ENCODE data around the gene ELF2. TPM values are rescaled to one million over a fixed set of nuclear protein-coding genes. Genes with fewer than 3 reads are reported as not detected.

Gene ELF2
- polyA plus RNA-seq, 1 donor from 2014 or later = 105 TPM

DNA sequence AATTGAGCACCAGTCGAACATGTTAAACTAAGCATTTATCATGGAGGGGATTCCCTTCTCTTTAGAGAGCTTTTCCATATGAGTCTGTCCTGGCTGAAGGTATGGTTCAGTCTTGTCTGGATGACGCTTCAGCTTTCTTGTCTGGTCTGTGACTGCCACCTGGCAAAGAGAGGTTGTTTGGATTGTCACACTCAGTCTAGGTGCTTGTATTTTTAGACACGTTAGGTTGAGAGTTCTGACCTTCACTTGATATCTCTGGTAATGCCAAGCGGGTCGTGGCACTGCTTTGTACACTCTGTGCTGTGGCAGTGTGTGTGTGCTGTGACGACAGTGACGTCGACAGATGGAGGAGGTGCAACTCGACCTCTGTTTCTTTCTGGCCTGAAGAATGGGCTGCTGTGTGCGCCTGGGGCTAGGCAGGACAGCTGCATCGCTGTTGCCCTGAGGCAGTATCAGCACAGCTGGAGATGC is 148.8 kb downstream of the ELF2 start:
- H3K9me2 ChIP-seq (ENCODE audit: insufficient read depth, low read length) = no peaks in the 10 kb centered on the region
- no peaks in the 10 kb centered on the region for H3K36me3 ChIP-seq (ENCODE audit: insufficient read depth, low read length)
- H3F3A ChIP-seq (ENCODE audit: insufficient read depth, low read length, poor library complexity, severe bottlenecking) = no peaks in the 10 kb centered on the region
- H3K27ac ChIP-seq (ENCODE audit: low read length) = no peak overlapping the region
- no peak overlapping the region for H3K9ac ChIP-seq (ENCODE audit: low read length)
- H3K4me2 ChIP-seq (ENCODE audit: low read length) = no peak overlapping the region
- no peak overlapping the region for H2AFZ ChIP-seq (ENCODE audit: low read depth, low read length)
- H3K79me2 ChIP-seq (replicated peaks; ENCODE audit: insufficient read depth, low read length) = peaks cover 13% of the 10 kb centered on the region
- H3K27me3 ChIP-seq (ENCODE audit: insufficient read depth, low read depth, low read length) = no peaks in the 10 kb centered on the region
- TF ChIP-seq, protein P1, sequence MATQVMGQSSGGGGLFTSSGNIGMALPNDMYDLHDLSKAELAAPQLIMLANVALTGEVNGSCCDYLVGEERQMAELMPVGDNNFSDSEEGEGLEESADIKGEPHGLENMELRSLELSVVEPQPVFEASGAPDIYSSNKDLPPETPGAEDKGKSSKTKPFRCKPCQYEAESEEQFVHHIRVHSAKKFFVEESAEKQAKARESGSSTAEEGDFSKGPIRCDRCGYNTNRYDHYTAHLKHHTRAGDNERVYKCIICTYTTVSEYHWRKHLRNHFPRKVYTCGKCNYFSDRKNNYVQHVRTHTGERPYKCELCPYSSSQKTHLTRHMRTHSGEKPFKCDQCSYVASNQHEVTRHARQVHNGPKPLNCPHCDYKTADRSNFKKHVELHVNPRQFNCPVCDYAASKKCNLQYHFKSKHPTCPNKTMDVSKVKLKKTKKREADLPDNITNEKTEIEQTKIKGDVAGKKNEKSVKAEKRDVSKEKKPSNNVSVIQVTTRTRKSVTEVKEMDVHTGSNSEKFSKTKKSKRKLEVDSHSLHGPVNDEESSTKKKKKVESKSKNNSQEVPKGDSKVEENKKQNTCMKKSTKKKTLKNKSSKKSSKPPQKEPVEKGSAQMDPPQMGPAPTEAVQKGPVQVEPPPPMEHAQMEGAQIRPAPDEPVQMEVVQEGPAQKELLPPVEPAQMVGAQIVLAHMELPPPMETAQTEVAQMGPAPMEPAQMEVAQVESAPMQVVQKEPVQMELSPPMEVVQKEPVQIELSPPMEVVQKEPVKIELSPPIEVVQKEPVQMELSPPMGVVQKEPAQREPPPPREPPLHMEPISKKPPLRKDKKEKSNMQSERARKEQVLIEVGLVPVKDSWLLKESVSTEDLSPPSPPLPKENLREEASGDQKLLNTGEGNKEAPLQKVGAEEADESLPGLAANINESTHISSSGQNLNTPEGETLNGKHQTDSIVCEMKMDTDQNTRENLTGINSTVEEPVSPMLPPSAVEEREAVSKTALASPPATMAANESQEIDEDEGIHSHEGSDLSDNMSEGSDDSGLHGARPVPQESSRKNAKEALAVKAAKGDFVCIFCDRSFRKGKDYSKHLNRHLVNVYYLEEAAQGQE (IDR thresholded peaks at IDR 0.05; ENCODE audit: borderline replicate concordance) = no peak
- TF ChIP-seq, protein P2, sequence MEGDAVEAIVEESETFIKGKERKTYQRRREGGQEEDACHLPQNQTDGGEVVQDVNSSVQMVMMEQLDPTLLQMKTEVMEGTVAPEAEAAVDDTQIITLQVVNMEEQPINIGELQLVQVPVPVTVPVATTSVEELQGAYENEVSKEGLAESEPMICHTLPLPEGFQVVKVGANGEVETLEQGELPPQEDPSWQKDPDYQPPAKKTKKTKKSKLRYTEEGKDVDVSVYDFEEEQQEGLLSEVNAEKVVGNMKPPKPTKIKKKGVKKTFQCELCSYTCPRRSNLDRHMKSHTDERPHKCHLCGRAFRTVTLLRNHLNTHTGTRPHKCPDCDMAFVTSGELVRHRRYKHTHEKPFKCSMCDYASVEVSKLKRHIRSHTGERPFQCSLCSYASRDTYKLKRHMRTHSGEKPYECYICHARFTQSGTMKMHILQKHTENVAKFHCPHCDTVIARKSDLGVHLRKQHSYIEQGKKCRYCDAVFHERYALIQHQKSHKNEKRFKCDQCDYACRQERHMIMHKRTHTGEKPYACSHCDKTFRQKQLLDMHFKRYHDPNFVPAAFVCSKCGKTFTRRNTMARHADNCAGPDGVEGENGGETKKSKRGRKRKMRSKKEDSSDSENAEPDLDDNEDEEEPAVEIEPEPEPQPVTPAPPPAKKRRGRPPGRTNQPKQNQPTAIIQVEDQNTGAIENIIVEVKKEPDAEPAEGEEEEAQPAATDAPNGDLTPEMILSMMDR (IDR thresholded peaks at IDR 0.05; ENCODE audit: poor library complexity, severe bottlenecking) = no peak
- TF ChIP-seq SMC3 (conservative IDR thresholded peaks at IDR 0.05; ENCODE audit: poor library complexity) (no peak), RAD21 (conservative IDR thresholded peaks at IDR 0.05) (no peak), EP300 (conservative IDR thresholded peaks at IDR 0.05; ENCODE audit: poor library complexity, severe bottlenecking) (no peak)
- H3K4me3 ChIP-seq (ENCODE audit: low read length) = no peak overlapping the region
- H3K9me3 ChIP-seq (ENCODE audit: low read length) = no peaks in the 10 kb centered on the region
- H4K20me1 ChIP-seq (ENCODE audit: insufficient read depth) = no peaks in the 10 kb centered on the region

DNA sequence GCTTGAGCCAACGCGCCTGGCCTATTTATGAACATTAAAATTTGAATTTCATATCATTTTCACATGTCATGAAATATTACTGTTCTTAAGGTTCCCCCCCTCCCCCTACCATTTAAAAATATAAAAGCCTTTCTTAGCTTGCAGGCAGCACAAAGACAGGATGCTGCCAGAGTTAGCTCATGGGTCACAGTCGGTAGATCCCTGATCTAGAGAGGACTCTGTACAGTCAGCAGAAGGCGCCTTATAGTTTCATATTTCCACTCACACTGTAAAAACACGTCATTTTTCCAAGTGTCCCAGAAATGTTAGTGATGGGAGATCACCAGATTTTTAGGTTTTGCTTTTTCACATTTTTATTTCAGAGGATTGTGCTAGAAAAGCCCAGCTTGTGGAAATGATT is 149.2 kb downstream of the ELF2 start:
- Histone ChIP-seq H3K79me2 (replicated peaks; ENCODE audit: insufficient read depth, low read length) (peaks cover 13% of the 10 kb centered on the region), H3K4me3 (ENCODE audit: low read length) (no peak overlapping the region), H3K36me3 (ENCODE audit: insufficient read depth, low read length) (no peaks in the 10 kb centered on the region), H3K4me2 (ENCODE audit: low read length) (no peak overlapping the region), H2AFZ (ENCODE audit: low read depth, low read length) (no peak overlapping the region), H3K9me3 (ENCODE audit: low read length) (no peaks in the 10 kb centered on the region), H3K27me3 (ENCODE audit: insufficient read depth, low read depth, low read length) (no peaks in the 10 kb centered on the region), H4K20me1 (ENCODE audit: insufficient read depth) (no peaks in the 10 kb centered on the region), H3K9ac (ENCODE audit: low read length) (no peak overlapping the region), H3K27ac (ENCODE audit: low read length) (no peak overlapping the region), H3K9me2 (ENCODE audit: insufficient read depth, low read length) (no peaks in the 10 kb centered on the region), H3F3A (ENCODE audit: insufficient read depth, low read length, poor library complexity, severe bottlenecking) (no peaks in the 10 kb centered on the region)
- TF ChIP-seq MXI1 (conservative IDR thresholded peaks at IDR 0.05; ENCODE audit: poor library complexity, severe bottlenecking) = no peak
- TF ChIP-seq RAD21 (conservative IDR thresholded peaks at IDR 0.05) = no peak
- TF ChIP-seq POLR2AphosphoS5 (IDR thresholded peaks at IDR 0.05) = no peak
- TF ChIP-seq SMC3 (conservative IDR thresholded peaks at IDR 0.05; ENCODE audit: poor library complexity) = no peak
- no peak for TF ChIP-seq EZH2 (IDR thresholded peaks at IDR 0.05; ENCODE audit: borderline replicate concordance, insufficient read depth, low read length, poor library complexity, severe bottlenecking)
- TF ChIP-seq EP300 (conservative IDR thresholded peaks at IDR 0.05; ENCODE audit: poor library complexity, severe bottlenecking) = no peak
- TF ChIP-seq, protein P1 (IDR thresholded peaks at IDR 0.05; ENCODE audit: borderline replicate concordance) = no peak
- TF ChIP-seq, protein P2 (IDR thresholded peaks at IDR 0.05; ENCODE audit: poor library complexity, severe bottlenecking) = no peak
- TF ChIP-seq TAF1 (IDR thresholded peaks at IDR 0.05; ENCODE audit: low read depth) = no peak

Data from neural cell (in vitro differentiated cells).